NCI-H446 (cell line): Measurements from ENCODE around the gene COL27A1.

ENCODE experiments used
- DNase-seq, 2 experiments: peaks; one replicate each; lab custom pipeline; 2025; lab: John Stamatoyannopoulos, UW

The COL27A1 gene

GRCh38 chr9:114155263-114155994, at the start of gene COL27A1:
TSS of gene COL27A1 (plus strand) at chr9:114155537. CDS start at chr9:114155951, 414 bp downstream.
- DNase-seq = peak; percentile 15 to 46

GRCh38 chr9:114107286-114108001, 47.9 kb upstream of the COL27A1 start:
- no peak for DNase-seq

- peak; percentile 3 to 54 for DNase-seq
Observed at GRCh38 chr9:114108016-114108833, 47.1 kb upstream of the COL27A1 start.

GRCh38 chr9:114109124-114109523, 46.2 kb upstream of the COL27A1 start:
- no peak for DNase-seq

GRCh38 chr9:114110180-114110579, 45.2 kb upstream of the COL27A1 start:
- DNase-seq = no peak

GRCh38 chr9:114112325-114112724, 43.0 kb upstream of the COL27A1 start:
- no peak for DNase-seq

GRCh38 chr9:114112778-114113584, 42.4 kb upstream of the COL27A1 start:
- no peak for DNase-seq

- no peak for DNase-seq
Observed at GRCh38 chr9:114114364-114114763, 41.0 kb upstream of the COL27A1 start.

- no peak for DNase-seq
Observed at GRCh38 chr9:114115654-114116125, 39.6 kb upstream of the COL27A1 start.

- DNase-seq = no peak
Observed at GRCh38 chr9:114116126-114116747, 39.1 kb upstream of the COL27A1 start.

GRCh38 chr9:114117614-114117995, 37.7 kb upstream of the COL27A1 start:
- no peak for DNase-seq

- no peak for DNase-seq
Observed at GRCh38 chr9:114117996-114118830, 37.1 kb upstream of the COL27A1 start.

GRCh38 chr9:114119242-114120191, 35.8 kb upstream of the COL27A1 start:
- DNase-seq = no peak

GRCh38 chr9:114120192-114121014, 34.9 kb upstream of the COL27A1 start:
- no peak for DNase-seq

GRCh38 chr9:114121227-114122135, 33.9 kb upstream of the COL27A1 start:
- no peak for DNase-seq

GRCh38 chr9:114122136-114123027, 33.0 kb upstream of the COL27A1 start:
- DNase-seq = no peak
